Stimulated activated CD4-positive, alpha-beta T cell treated with anti-CD3 and anti-CD28 coated beads, Interleukin-1b, Interleukin-23, amount 100 ng/mL, for 48 hours (primary cell): Measurements from ENCODE around the gene AMDHD2.

Experiments used
- DNase-seq: peaks from one replicate; pipeline ENCODE4 v3.0.0-alpha.2; 2020

AMDHD2 gene

GRCh38 chr16:2500430-2500917, 19.7 kb upstream of the AMDHD2 start:
- DNase-seq: no peak

- DNase-seq: peak; percentile 77
Observed at GRCh38 chr16:2500918-2501750, 19.0 kb upstream of the AMDHD2 start.

- no peak for DNase-seq
Observed at GRCh38 chr16:2501946-2502895, 17.9 kb upstream of the AMDHD2 start.

GRCh38 chr16:2505695-2506094, 14.5 kb upstream of the AMDHD2 start:
- no peak for DNase-seq

GRCh38 chr16:2507052-2507659, 13.0 kb upstream of the AMDHD2 start:
- no peak for DNase-seq

- no peak for DNase-seq
Observed at GRCh38 chr16:2507665-2508064, 12.5 kb upstream of the AMDHD2 start.

GRCh38 chr16:2508722-2509400, 11.3 kb upstream of the AMDHD2 start:
- no peak for DNase-seq

- DNase-seq: no peak
Observed at GRCh38 chr16:2511128-2511800, 8.9 kb upstream of the AMDHD2 start.

- no peak for DNase-seq
Observed at GRCh38 chr16:2511996-2512734, 8.0 kb upstream of the AMDHD2 start.

GRCh38 chr16:2512735-2513404, 7.3 kb upstream of the AMDHD2 start:
- DNase-seq: no peak

GRCh38 chr16:2513405-2514332, 6.5 kb upstream of the AMDHD2 start, which contains the start of gene ATP6V0C:
Gene ATP6V0C, plus strand, starts transcription at chr16:2513952. Its CDS starts 152 bp downstream, at chr16:2514104.
- DNase-seq: peak; percentile 87

GRCh38 chr16:2514333-2515179, 5.6 kb upstream of the AMDHD2 start:
- DNase-seq: peak; percentile 36

GRCh38 chr16:2515180-2515851, 4.9 kb upstream of the AMDHD2 start:
- no peak for DNase-seq

GRCh38 chr16:2516391-2517240, 3.6 kb upstream of the AMDHD2 start:
- no peak for DNase-seq

- DNase-seq: no peak
Observed at GRCh38 chr16:2517954-2518605, 2.1 kb upstream of the AMDHD2 start.
